K562 (cell line): ENCODE measurements around the gene KIF23. TPM values are rescaled to one million over a fixed set of nuclear protein-coding genes. Genes with fewer than 3 reads are reported as not detected.

Experiments used
- ATF7 ChIP-seq: fragments of 450-650 bp; IDR thresholded peaks from 2 replicates; pipeline ENCODE4 v1.7.1; 2014; ENCODE audit warnings: mild to moderate bottlenecking, moderate library complexity
- BDP1 ChIP-seq: IDR thresholded peaks from 3 replicates; pipeline ENCODE4 v1.6.1; 2011; ENCODE audit not compliant: insufficient read length, insufficient read depth
- ELK3 ChIP-seq: fragments of 450-650 bp; formaldehyde crosslinking; IDR thresholded peaks from 2 replicates; pipeline ENCODE4 v1.4.0; 2020; ENCODE audit warnings: mild to moderate bottlenecking
- FOS ChIP-seq: IDR thresholded peaks from 3 replicates; pipeline ENCODE4 v1.6.1; 2011; ENCODE audit not compliant: insufficient read length; ENCODE audit errors: extremely low read depth
- HNRNPK ChIP-seq: fragments of 200-400 bp; formaldehyde crosslinking; IDR thresholded peaks from one replicate; pipeline ENCODE4 v1.6.1; 2018; ENCODE audit warnings: mild to moderate bottlenecking, low read depth, low read length; ENCODE audit not compliant: poor library complexity, severe bottlenecking
- HOXB6 ChIP-seq: fragments of 250-450 bp; sonication (Bioruptor Pico); IDR thresholded peaks from 2 replicates; pipeline ENCODE4 v1.5.1; 2022; ENCODE audit warnings: mild to moderate bottlenecking, borderline replicate concordance
- HSF4 ChIP-seq: fragments of 250-450 bp; sonication (Bioruptor Pico); IDR thresholded peaks from 2 replicates; pipeline ENCODE4 v2.1.2; 2022; ENCODE audit warnings: mild to moderate bottlenecking, moderate library complexity, borderline replicate concordance
- MAFK ChIP-seq: IDR thresholded peaks from 2 replicates; pipeline ENCODE4 v1.6.1; 2011; ENCODE audit warnings: low read length, improper control_type of control experiment
- NR4A1 ChIP-seq, 2 experiments: fragments of 250-450 bp in 1 of 2; fragments of 450-650 bp in 1 of 2; sonication (Bioruptor Pico) in 1 of 2; IDR thresholded peaks; 2 replicates each; pipeline versions ENCODE4 v1.4.0 to v1.6.1; 2016 to 2020; ENCODE audit warnings: mild to moderate bottlenecking in 2 of 2, missing compliant biosample characterization in 1 of 2, missing genetic modification characterization in 1 of 2, moderate library complexity in 1 of 2
- PML ChIP-seq: IDR thresholded peaks from 2 replicates; pipeline ENCODE4 v1.6.1; 2012; ENCODE audit warnings: low read length, inconsistent platforms
- RERE ChIP-seq: sonication (generic); formaldehyde crosslinking; IDR thresholded peaks from 2 replicates; pipeline ENCODE4 v1.8.0; 2023; ENCODE audit warnings: missing genetic modification reagents, mild to moderate bottlenecking, borderline replicate concordance
- TEAD1 ChIP-seq, 2 experiments: fragments of 450-650 bp in 1 of 2; sonication (generic) in 1 of 2; formaldehyde crosslinking; IDR thresholded peaks; 2 replicates each; pipeline versions ENCODE4 v1.4.0 to v1.8.0; 2020 to 2022; ENCODE audit warnings: mild to moderate bottlenecking in 2 of 2, missing genetic modification reagents in 1 of 2
- TRIM24 ChIP-seq, 2 experiments: fragments of 450-650 bp; IDR thresholded peaks; 2 replicates each; pipeline ENCODE4 v1.6.1; 2016
- ZBTB26 ChIP-seq: fragments of 450-650 bp; formaldehyde crosslinking; IDR thresholded peaks from 2 replicates; pipeline ENCODE4 v1.4.0; 2022; ENCODE audit warnings: missing genetic modification characterization
- ZBTB34 ChIP-seq: fragments of 250-450 bp; sonication (Bioruptor Pico); IDR thresholded peaks from 2 replicates; pipeline ENCODE4 v1.8.0; 2021; ENCODE audit warnings: mild to moderate bottlenecking, moderate library complexity
- ZNF280B ChIP-seq: fragments of 250-450 bp; sonication (Bioruptor Pico); IDR thresholded peaks from 2 replicates; pipeline ENCODE4 v1.5.1; 2021; ENCODE audit warnings: mild to moderate bottlenecking
- polyA plus RNA-seq, 8 experiments: library from polyadenylated mRNA; depleted of rRNA in 4 of 8; stranded (reverse) in 5 of 8; unstranded in 3 of 8; fragments of >200 nt; fragmentation: Nextera tagmentation in 2 of 8; fragmentation: Illumina TruSeq in 1 of 8; extraction: Ambion mirVana in 2 of 8; extraction: Trizol in 1 of 8; gene quantifications; 2 replicates each; pipeline versions ENCODE4 v1.2.1 to v1.2.3, GENCODE V29; 2011 to 2014; ENCODE audit warnings: inconsistent platforms in 1 of 8, missing spikeins in 1 of 8
- total RNA-seq, 7 experiments: library from RNA; depleted of rRNA in 6 of 7; stranded (reverse); fragments of >200 nt in 6 of 7; fragmentation: Illumina TruSeq in 2 of 7; extraction: Trizol in 2 of 7; gene quantifications; 2 replicates each; pipeline versions ENCODE4 v1.2.1 to v1.2.3, GENCODE V29; 2011 to 2021; ENCODE audit warnings: low replicate concordance in 1 of 7

The KIF23 gene
- total and polyA plus RNA-seq, 9 of the 15 experiments (the other 6 are each of a cell fraction or from before 2014, with no cell fraction given): 29.4 to 58.2 (median 41.9) TPM

- TF ChIP-seq TRIM24 (IDR thresholded peaks at IDR 0.05) (peak in 1 of 2 experiments; percentile 44; a peak in 2 of 4 replicates), TEAD1 (CRISPR knock-in tag; IDR thresholded peaks at IDR 0.05) (no peak), FOS (peak; percentile 67), ZBTB34 (CRISPR knock-in tag) (no peak), HNRNPK (no peak), ZBTB26 (no peak), MAFK (no peak), BDP1 (no peak), ATF7 (peak; percentile 58; the same call in 1 of the 2 replicates), ZNF280B (CRISPR knock-in tag) (no peak), ELK3 (CRISPR knock-in tag) (no peak), PML (peak; percentile 88), RERE (CRISPR knock-in tag) (no peak), HSF4 (CRISPR knock-in tag) (no peak), NR4A1 (CRISPR knock-in tag; IDR thresholded peaks at IDR 0.05) (0 out of 2 replicates have a peak, but pooled peaks have one; percentile 36), NR4A1 (tag; IDR thresholded peaks at IDR 0.05) (no peak), HOXB6 (no peak; the same call in 1 of the 2 replicates)
Observed at GRCh38 chr15:69452692-69453521, 38.8 kb downstream of the KIF23 start, which contains the start of gene RPLP1 (continued).
